HepG2 (cell line): Measurements from ENCODE around the gene SPN. TPM values are rescaled to one million over a fixed set of nuclear protein-coding genes. Genes with fewer than 3 reads are reported as not detected.
"Not testable (repeated sequence)": the region's sequence is repeated elsewhere in the genome, so short reads cannot be mapped to it uniquely, and the experiment has no call there.

Experiments used
- ATAC-seq: fragments of 200-7000 bp; cut with Tn5 transposase; 3 replicates; pipeline ENCODE4 v1.9.1; 2020; ENCODE audit warnings: mild to moderate bottlenecking, moderate library complexity
- BruUV-seq: library from RNA; stranded (reverse); fragments of 400-500 nt; replicated peaks from 2 replicates; lab custom pipeline; 2021; lab: Mats Ljungman, UMichigan
- CTCF ChIA-PET: fragments of 300-600 bp; formaldehyde crosslinking; extraction: SDS; loops from one replicate; lab custom pipeline; 2021; ENCODE audit warnings: low total read pairs, inconsistent platforms, low intra/inter-chr PET ratio; lab: Yijun Ruan, JAX
- POLR2A ChIA-PET: fragments of 350-600 bp; sonication (Branson Sonifier 250); formaldehyde crosslinking; loops from one replicate; lab custom pipeline; 2020; ENCODE audit warnings: antibody characterized with exemption, inconsistent platforms; lab: Yijun Ruan, JAX
- DNase-seq: peaks from one replicate; pipeline ENCODE4 v3.0.0-alpha.2; 2015; ENCODE audit warnings: low spot score
- FAIRE-seq: peaks from 3 replicates; lab custom pipeline; 2011; peaks lifted over from hg19 to GRCh38; lab: Jason Lieb, UNC
- H2AFZ ChIP-seq: one replicate; pipeline ENCODE4 v1.6.1; 2011; ENCODE audit warnings: low read length, inconsistent platforms
- H3K27ac ChIP-seq: fragments of 300-600 bp; 3 replicates; pipeline ENCODE4 v1.8.0; 2011; ENCODE audit warnings: mixed run types, mild to moderate bottlenecking, mixed read lengths, low read length, inconsistent platforms; ENCODE audit not compliant: insufficient read depth; ENCODE audit errors: extremely low read length
- H3K27me3 ChIP-seq, 2 experiments: fragments of 200-600 bp in 1 of 2; 2 replicates in 1 of 2; 3 replicates in 1 of 2; pipeline versions ENCODE4 v1.6.0 to v1.8.0; 2011; ENCODE audit warnings: low read length in 2 of 2, mild to moderate bottlenecking in 2 of 2, moderate library complexity in 2 of 2, inconsistent platforms in 1 of 2; ENCODE audit not compliant: insufficient read depth in 2 of 2, control insufficient read depth in 1 of 2
- H3K36me3 ChIP-seq, 2 experiments: fragments of 200-600 bp in 1 of 2; replicated peaks in 1 of 2; 2 replicates in 1 of 2; 3 replicates in 1 of 2; pipeline versions ENCODE4 v1.5.1 to v1.8.0; 2011; ENCODE audit warnings: low read length in 2 of 2, inconsistent platforms in 1 of 2; ENCODE audit not compliant: insufficient read depth in 2 of 2, control insufficient read depth in 1 of 2
- H3K4me1 ChIP-seq: 2 replicates; pipeline ENCODE4 v1.5.1; 2012; ENCODE audit warnings: low read length, inconsistent platforms; ENCODE audit not compliant: insufficient read depth
- H3K4me2 ChIP-seq: 2 replicates; pipeline ENCODE4 v1.6.0; 2011; ENCODE audit warnings: low read depth, low read length, inconsistent platforms
- H3K4me3 ChIP-seq, 3 experiments: fragments of 200-600 bp in 1 of 3; sonication (generic), shearing (Covaris generic) in 1 of 3; replicated peaks in 1 of 3; 2 replicates each; pipeline ENCODE4 v1.5.1; 2011 to 2016; ENCODE audit warnings: low read length in 3 of 3, inconsistent platforms in 2 of 3, low read depth in 2 of 3, mild to moderate bottlenecking in 2 of 3, control low read depth in 1 of 3, mixed read lengths in 1 of 3; ENCODE audit not compliant: insufficient read depth in 1 of 3
- H3K79me2 ChIP-seq: one replicate; pipeline ENCODE4 v1.6.1; 2011; ENCODE audit warnings: low read length, inconsistent platforms; ENCODE audit not compliant: insufficient read depth
- H3K9ac ChIP-seq: 2 replicates; pipeline ENCODE4 v1.6.0; 2011; ENCODE audit warnings: mild to moderate bottlenecking, low read depth, low read length, inconsistent platforms; ENCODE audit not compliant: insufficient read depth
- H3K9me3 ChIP-seq: 2 replicates; pipeline ENCODE4 v1.5.1; 2012; ENCODE audit warnings: mild to moderate bottlenecking, low read length
- H4K20me1 ChIP-seq: 2 replicates; pipeline ENCODE4 v1.6.0; 2011; ENCODE audit warnings: inconsistent platforms, mild to moderate bottlenecking, low read length, moderate library complexity; ENCODE audit not compliant: insufficient read depth
- EP300 ChIP-seq, 3 experiments: sonication (generic) in 1 of 3; formaldehyde crosslinking in 1 of 3; IDR thresholded peaks; 2 replicates each; pipeline versions ENCODE4 v1.5.1 to v1.6.1; 2011 to 2020; ENCODE audit warnings: low read depth in 2 of 3, low read length in 2 of 3, borderline replicate concordance in 1 of 3, improper control_type of control experiment in 1 of 3, mild to moderate bottlenecking in 1 of 3, missing genetic modification reagents in 1 of 3, moderate library complexity in 1 of 3
- HNRNPL ChIP-seq: fragments of 200-400 bp; formaldehyde crosslinking; IDR thresholded peaks from 2 replicates; pipeline ENCODE4 v1.6.1; 2017; ENCODE audit warnings: mild to moderate bottlenecking, low read depth, low read length
- KMT2A ChIP-seq: sonication (generic); formaldehyde crosslinking; IDR thresholded peaks from 2 replicates; pipeline ENCODE4 v1.4.0; 2020; ENCODE audit warnings: missing genetic modification reagents
- PHB2 ChIP-seq: fragments of 450-650 bp; IDR thresholded peaks from 2 replicates; pipeline ENCODE4 v1.6.1; 2018; ENCODE audit not compliant: partially characterized antibody
- ZBTB49 ChIP-seq: sonication (generic); formaldehyde crosslinking; IDR thresholded peaks from 2 replicates; pipeline ENCODE4 v1.4.0; 2020; ENCODE audit warnings: missing genetic modification reagents, borderline replicate concordance
- ZNF501 ChIP-seq: sonication (generic); formaldehyde crosslinking; IDR thresholded peaks from 2 replicates; pipeline ENCODE4 v1.5.1; 2020; ENCODE audit warnings: mild to moderate bottlenecking, moderate library complexity, missing genetic modification reagents
- ZNF687 ChIP-seq: sonication (generic); formaldehyde crosslinking; IDR thresholded peaks from 2 replicates; pipeline ENCODE4 v1.5.1; 2020; ENCODE audit warnings: mild to moderate bottlenecking, missing genetic modification reagents, moderate library complexity
- WGBS: methylation state at CpG from one replicate; pipeline ENCODE4 v1.1.6; 2017; ENCODE audit warnings: low lambda C conversion rate; 5-methylcytosine and 5-hydroxymethylcytosine counted together
- in situ Hi-C: cut with HindIII; loops from 2 replicates; pipeline ENCODE4 v1.10.0; 2017; ENCODE audit warnings: low pct_unique_long_range_greater_than_20kb; ENCODE audit not compliant: extremely low pct_ligation_motif_present
- intact Hi-C: fragments of 100-400 bp; cut with micrococcal nuclease; formaldehyde crosslinking; loops from one replicate; pipeline ENCODE4 v1.10.0; 2022; ENCODE audit not compliant: unreplicated experiment
- polyA plus RNA-seq, 8 experiments: library from polyadenylated mRNA; depleted of rRNA in 3 of 8; stranded (reverse) in 7 of 8; unstranded in 1 of 8; fragments of >200 nt; fragmentation: Illumina TruSeq in 4 of 8; extraction: Trizol in 4 of 8; gene quantifications; 2 replicates each; pipeline versions ENCODE4 v1.2.1 to v1.2.3, GENCODE V29; 2011 to 2016; ENCODE audit warnings: low read depth in 4 of 8, missing spikeins in 1 of 8, mixed read lengths in 1 of 8; ENCODE audit not compliant: insufficient read depth in 1 of 8
- total RNA-seq, 5 experiments: library from RNA; depleted of rRNA; stranded (reverse); fragments of >200 nt; fragmentation: Illumina TruSeq; extraction: Trizol; gene quantifications; 2 replicates each; pipeline ENCODE4 v1.2.3, GENCODE V29; 2016; ENCODE audit warnings: low read depth in 1 of 5

Gene SPN
- total and polyA plus RNA-seq, 2 of the 13 experiments (the other 11 are each of a cell fraction or from before 2014, with no cell fraction given): 0.22 to 1.6 TPM

- H3K9me3 ChIP-seq, H3K27ac ChIP-seq, H4K20me1 ChIP-seq, H3K79me2 ChIP-seq, H2AFZ ChIP-seq, intact Hi-C loops, FAIRE-seq, in situ Hi-C loops, BruUV-seq, CTCF ChIA-PET, ATAC-seq, H3K27me3 ChIP-seq, DNase-seq, H3K36me3 ChIP-seq, H3K9ac ChIP-seq, H3K4me3 ChIP-seq: not testable (repeated sequence)
- WGBS: 68% methylated on average over 7 of the region's 7 CpGs
- Histone ChIP-seq H3K4me2 (0 out of 2 replicates have a peak overlapping the region, but pooled peaks have one; percentile 53), H3K4me1 (peaks cover 52% of the 10 kb centered on the region)
- POLR2A ChIA-PET: interaction anchor here (2.3 to 6.6 kb wide), 2 partner anchors 8 to 26 kb away, joined by 9 to 31 read pairs; partner anchors contain the start of gene QPRT
- TF ChIP-seq ZNF501 (CRISPR knock-in tag): 0 out of 2 replicates have a peak, but pooled peaks have one; percentile 15
These were observed 9.2 kb upstream of the SPN start for GRCh38 chr16:29653890-29654289.

- Histone ChIP-seq H3K27ac (no peak overlapping the region), H4K20me1 (no peaks in the 10 kb centered on the region), H3K79me2 (no peaks in the 10 kb centered on the region), H3K9me3 (no peaks in the 10 kb centered on the region), H2AFZ (no peak overlapping the region), H3K4me3 (peak overlapping the region in 1 of 3 experiments; percentile 26; a peak in 1 of 6 replicates), H3K27me3 (no peaks in the 10 kb centered on the region), H3K4me1 (peaks cover 49% of the 10 kb centered on the region), H3K9ac (no peak overlapping the region), H3K36me3 (no peaks in the 10 kb centered on the region), H3K4me2 (peak overlapping the region; percentile 43; the same call in 1 of the 2 replicates)
- POLR2A ChIA-PET: interaction anchor here (6.6 kb wide), 1 partner anchor 23 kb away, joined by 31 read pairs; the partner anchor contains the start of gene QPRT
- 24% methylated on average over 11 of the region's 11 CpGs for WGBS
- in situ Hi-C loops: no loop called here
- DNase-seq: peak; percentile 60
- CTCF ChIA-PET: no interaction called here
- intact Hi-C loops: no loop called here
- peak; percentile 76 for ATAC-seq
- no TSS peak for BruUV-seq
- peak; percentile 30 for FAIRE-seq
- 0 out of 2 replicates have a peak, but pooled peaks have one; percentile 44 for TF ChIP-seq HNRNPL
- TF ChIP-seq PHB2: no peak
- peak; percentile 29; the same call in 1 of the 2 replicates for TF ChIP-seq ZNF687
- TF ChIP-seq ZBTB49: no peak
- TF ChIP-seq KMT2A: no peak
- TF ChIP-seq EP300 (IDR thresholded peaks at IDR 0.05; ENCODE audit: low read depth in 2 of 2, low read length in 2 of 2): no peak
- no peak for TF ChIP-seq EP300 (CRISPR knock-in tag; IDR thresholded peaks at IDR 0.05; ENCODE audit: borderline replicate concordance)
These were observed 6.1 kb upstream of the SPN start for GRCh38 chr16:29656688-29657523.
